ENCODE results near the gene HOXB5.

Gene HOXB5

GRCh38 chr17:48628649-48629410 lies 35.3 kb upstream of the HOXB5 start:
- DNase-seq = peak; percentile 57

- DNase-seq = no peak
These were observed 34.3 kb upstream of the HOXB5 start for GRCh38 chr17:48627623-48628521.

GRCh38 chr17:48627118-48627597 lies 33.6 kb upstream of the HOXB5 start:
- no peak for DNase-seq

- no peak for DNase-seq
These were observed 32.9 kb upstream of the HOXB5 start, which contains the start of gene HOXB9 for GRCh38 chr17:48626245-48627117. Gene HOXB9 (minus strand): TSS chr17:48626358. CDS start chr17:48626269, 89 bp downstream.

GRCh38 chr17:48625495-48626244 lies 32.1 kb upstream of the HOXB5 start:
- no peak for DNase-seq

- no peak for DNase-seq
These were observed 31.2 kb upstream of the HOXB5 start for GRCh38 chr17:48624544-48625494.

- DNase-seq = no peak
These were observed 30.5 kb upstream of the HOXB5 start for GRCh38 chr17:48624118-48624517.

- DNase-seq = no peak
These were observed 30.0 kb upstream of the HOXB5 start for GRCh38 chr17:48623583-48623982.

GRCh38 chr17:48622857-48623256 lies 29.3 kb upstream of the HOXB5 start:
- DNase-seq = no peak

- DNase-seq = no peak
These were observed 28.1 kb upstream of the HOXB5 start for GRCh38 chr17:48621410-48622392.

GRCh38 chr17:48620461-48621139 lies 27.0 kb upstream of the HOXB5 start:
- DNase-seq = no peak

- DNase-seq = no peak
These were observed 26.4 kb upstream of the HOXB5 start for GRCh38 chr17:48619826-48620449.

- DNase-seq = peak; percentile 53
These were observed 24.8 kb upstream of the HOXB5 start for GRCh38 chr17:48618256-48618896.

GRCh38 chr17:48617471-48618255 lies 24.1 kb upstream of the HOXB5 start:
- no peak for DNase-seq

- no peak for DNase-seq
These were observed 23.3 kb upstream of the HOXB5 start for GRCh38 chr17:48616717-48617470.

Data from MV-4-11 (cell line).